Breast epithelium (tissue), 3 donors: Measurements from ENCODE around the gene SYT9.

Experiments used
- POLR2AphosphoS5 ChIP-seq, 3 donors: sonication (generic); formaldehyde crosslinking; IDR thresholded peaks; one replicate each; pipeline ENCODE4 v1.6.1; 2017; ENCODE audit warnings: antibody characterized with exemption in 3 of 3
- TF ChIP-seq, protein P1 (sequence below), 3 donors: fragments of 450-650 bp; IDR thresholded peaks; one replicate each; pipeline ENCODE4 v1.5.1; 2016 to 2017; ENCODE audit warnings: antibody characterized with exemption in 3 of 3, mild to moderate bottlenecking in 3 of 3, moderate library complexity in 3 of 3

- TF ChIP-seq, protein P1, sequence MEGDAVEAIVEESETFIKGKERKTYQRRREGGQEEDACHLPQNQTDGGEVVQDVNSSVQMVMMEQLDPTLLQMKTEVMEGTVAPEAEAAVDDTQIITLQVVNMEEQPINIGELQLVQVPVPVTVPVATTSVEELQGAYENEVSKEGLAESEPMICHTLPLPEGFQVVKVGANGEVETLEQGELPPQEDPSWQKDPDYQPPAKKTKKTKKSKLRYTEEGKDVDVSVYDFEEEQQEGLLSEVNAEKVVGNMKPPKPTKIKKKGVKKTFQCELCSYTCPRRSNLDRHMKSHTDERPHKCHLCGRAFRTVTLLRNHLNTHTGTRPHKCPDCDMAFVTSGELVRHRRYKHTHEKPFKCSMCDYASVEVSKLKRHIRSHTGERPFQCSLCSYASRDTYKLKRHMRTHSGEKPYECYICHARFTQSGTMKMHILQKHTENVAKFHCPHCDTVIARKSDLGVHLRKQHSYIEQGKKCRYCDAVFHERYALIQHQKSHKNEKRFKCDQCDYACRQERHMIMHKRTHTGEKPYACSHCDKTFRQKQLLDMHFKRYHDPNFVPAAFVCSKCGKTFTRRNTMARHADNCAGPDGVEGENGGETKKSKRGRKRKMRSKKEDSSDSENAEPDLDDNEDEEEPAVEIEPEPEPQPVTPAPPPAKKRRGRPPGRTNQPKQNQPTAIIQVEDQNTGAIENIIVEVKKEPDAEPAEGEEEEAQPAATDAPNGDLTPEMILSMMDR (IDR thresholded peaks at IDR 0.05) = no peak
- no peak for TF ChIP-seq POLR2AphosphoS5 (IDR thresholded peaks at IDR 0.05)
Observed at GRCh38 chr11:7454854-7455253, 203.2 kb downstream of the SYT9 start.
